ENCODE results near the gene ARL5A.

DNA sequence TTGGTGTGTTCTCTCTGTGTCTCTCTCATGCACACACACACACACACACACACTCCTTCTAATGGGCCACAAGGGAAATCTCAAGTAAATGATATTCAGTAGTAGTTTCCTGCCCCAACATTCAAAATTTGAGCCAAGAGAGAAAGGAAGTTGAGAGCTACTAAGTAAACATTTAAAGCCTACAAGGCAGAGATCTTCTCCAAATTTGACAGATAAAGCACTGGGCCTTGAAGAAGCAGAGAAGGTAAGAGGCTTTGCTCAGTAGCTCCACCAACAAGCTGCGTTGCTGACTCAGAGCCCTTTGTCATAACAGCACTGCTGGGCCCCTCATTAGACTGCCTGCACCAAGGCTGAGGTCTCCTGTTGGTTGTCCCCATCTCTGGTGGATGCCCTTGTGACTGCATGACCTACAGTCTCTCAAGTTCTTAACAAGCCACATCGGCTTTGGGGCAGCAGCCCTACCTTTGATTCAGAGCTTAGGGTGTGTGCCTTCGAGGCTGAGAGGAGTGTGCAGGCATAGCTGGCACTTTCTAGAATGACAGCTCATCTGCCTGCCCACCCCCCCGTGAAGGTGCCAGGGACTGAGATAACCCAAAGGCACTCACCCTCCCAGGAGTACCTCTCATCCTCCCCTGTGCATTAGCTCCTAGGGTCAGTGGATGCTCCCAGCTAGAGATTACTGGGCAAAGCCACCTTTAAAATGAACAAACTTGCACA lies 61.6 kb downstream of the ARL5A start:
- TF ChIP-seq CTCF (IDR thresholded peaks at IDR 0.05): no peak
- no peak for TF ChIP-seq POLR2A (IDR thresholded peaks at IDR 0.05)
